GM12875 (cell line): Measurements from ENCODE around the gene PARP15.

Source experiments
- H3K4me3 ChIP-seq: one replicate; pipeline ENCODE4 v1.5.1; 2011; ENCODE audit warnings: low read depth, low read length, control low read depth
- CTCF ChIP-seq: IDR thresholded peaks from 2 replicates; pipeline ENCODE4 v1.5.1; 2011; ENCODE audit warnings: low read depth, mild to moderate bottlenecking, control low read depth, inconsistent platforms, low read length, moderate library complexity, borderline replicate concordance; ENCODE audit not compliant: insufficient read depth

The PARP15 gene

GRCh38 chr3:122572940-122573412, 4.5 kb upstream of the PARP15 start:
- H3K4me3 ChIP-seq = no peak overlapping the region
- TF ChIP-seq CTCF = no peak

- H3K4me3 ChIP-seq = no peak overlapping the region
These were observed 1.1 kb upstream of the PARP15 start for GRCh38 chr3:122576174-122576940.

GRCh38 chr3:122578069-122578740, 755 bp downstream of the PARP15 start:
- no peak for TF ChIP-seq CTCF
- H3K4me3 ChIP-seq = peak overlapping the region; percentile 68

More at GRCh38 chr3:122576174-122576940, 1.1 kb upstream of the PARP15 start:
- TF ChIP-seq CTCF = no peak

- no peak for TF ChIP-seq CTCF
- no peak overlapping the region for H3K4me3 ChIP-seq
These were observed 3.0 kb downstream of the PARP15 start for GRCh38 chr3:122580470-122580869.

GRCh38 chr3:122581622-122582021, 4.2 kb downstream of the PARP15 start:
- no peak overlapping the region for H3K4me3 ChIP-seq
- no peak for TF ChIP-seq CTCF

- H3K4me3 ChIP-seq = no peak overlapping the region
These were observed 4.9 kb downstream of the PARP15 start for GRCh38 chr3:122582390-122582789.

More at GRCh38 chr3:122582390-122582789, 4.9 kb downstream of the PARP15 start:
- no peak for TF ChIP-seq CTCF
